Measurements from ENCODE around the gene RFXAP.
A peak's percentile ranks its signal among the peaks of the same experiment; 100 is the strongest.
"Not testable (repeated sequence)": the region's sequence is repeated elsewhere in the genome, so short reads cannot be mapped to it uniquely, and the experiment has no call there.

RFXAP gene, protein sequence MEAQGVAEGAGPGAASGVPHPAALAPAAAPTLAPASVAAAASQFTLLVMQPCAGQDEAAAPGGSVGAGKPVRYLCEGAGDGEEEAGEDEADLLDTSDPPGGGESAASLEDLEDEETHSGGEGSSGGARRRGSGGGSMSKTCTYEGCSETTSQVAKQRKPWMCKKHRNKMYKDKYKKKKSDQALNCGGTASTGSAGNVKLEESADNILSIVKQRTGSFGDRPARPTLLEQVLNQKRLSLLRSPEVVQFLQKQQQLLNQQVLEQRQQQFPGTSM

DNA sequence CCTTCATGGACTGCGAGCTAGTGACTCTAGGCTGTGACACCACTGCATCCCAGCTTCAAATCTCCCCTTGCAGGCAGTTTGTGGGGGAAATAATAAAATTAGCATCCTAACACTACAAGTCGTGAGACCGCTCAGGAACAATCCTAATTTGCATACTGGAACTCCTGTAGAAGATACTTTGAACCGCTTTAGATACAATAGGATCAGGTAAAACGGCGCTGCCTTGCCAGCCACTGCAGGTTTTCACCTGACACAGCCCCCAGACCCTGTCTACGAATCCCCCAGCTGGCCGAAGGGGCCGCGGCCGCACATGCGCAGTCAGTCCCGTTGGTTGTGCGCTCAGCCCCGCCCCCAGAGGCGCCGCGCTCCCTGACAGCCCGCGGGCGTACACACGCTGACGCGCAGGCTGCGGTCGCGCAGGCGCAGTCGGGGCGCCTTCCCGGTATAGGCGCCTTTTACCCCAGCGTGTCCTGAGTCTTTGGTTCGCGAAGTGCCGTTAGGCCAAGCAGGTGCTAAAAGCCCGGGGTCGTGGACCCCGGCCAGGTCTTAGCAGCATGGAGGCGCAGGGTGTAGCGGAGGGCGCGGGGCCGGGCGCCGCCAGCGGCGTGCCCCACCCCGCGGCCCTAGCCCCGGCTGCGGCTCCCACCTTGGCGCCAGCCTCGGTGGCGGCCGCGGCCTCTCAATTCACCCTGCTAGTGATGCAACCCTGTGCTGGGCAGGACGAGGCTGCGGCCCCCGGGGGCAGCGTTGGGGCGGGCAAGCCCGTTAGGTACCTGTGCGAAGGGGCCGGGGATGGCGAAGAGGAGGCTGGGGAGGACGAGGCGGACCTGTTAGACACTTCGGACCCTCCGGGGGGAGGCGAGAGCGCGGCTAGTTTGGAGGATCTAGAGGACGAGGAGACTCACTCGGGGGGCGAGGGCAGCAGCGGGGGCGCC, at the start of gene RFXAP:
Gene RFXAP (plus strand): TSS at position 419 of the 935 bp plus-strand sequence. CDS start 136 bp downstream, at position 555.
- in situ Hi-C loops (cut with MboI; ENCODE audit: low sequenced_read_pairs), result no loop called here
- H3K36me3 ChIP-seq (replicated peaks), result no peaks in the 10 kb centered on the region
- no peaks in the 10 kb centered on the region for H3K9me3 ChIP-seq
- DNase-seq (ENCODE audit: low spot score in 2 of 2), result peak; percentile 75 to 92
- H3K4me1 ChIP-seq, result peaks cover 28% of the 10 kb centered on the region
- H3K27me3 ChIP-seq (ENCODE audit: low read depth), result no peaks in the 10 kb centered on the region
- peak within 1 kb of the TSS; percentile 56 for H3K4me3 ChIP-seq

DNA sequence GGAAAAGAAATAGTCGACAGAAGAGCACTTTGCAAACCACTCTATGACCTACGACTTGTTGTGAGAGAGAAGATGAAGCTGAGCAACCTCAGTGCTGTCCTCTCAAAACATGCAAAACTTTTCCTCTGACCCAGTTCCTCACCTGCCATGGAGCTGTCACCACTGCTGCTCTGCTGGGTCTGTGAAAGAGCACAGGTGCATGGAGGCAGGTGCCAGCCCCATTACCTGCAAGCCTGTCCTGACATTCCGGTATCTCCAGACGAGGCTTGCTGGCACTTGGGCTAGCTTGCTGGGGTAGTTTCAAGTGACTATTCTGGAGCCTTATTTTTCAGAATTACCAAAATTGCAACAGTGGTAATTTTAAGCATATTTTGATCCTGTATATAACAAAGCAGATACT, 49.5 kb upstream of the RFXAP start:
- H3K36me3 ChIP-seq (replicated peaks), result no peaks in the 10 kb centered on the region
- no peak overlapping the region for H3K4me3 ChIP-seq
- in situ Hi-C loops (cut with MboI; ENCODE audit: low sequenced_read_pairs), result no loop called here
- DNase-seq (ENCODE audit: low spot score in 2 of 2), result no peak
- H3K4me1 ChIP-seq, result no peaks in the 10 kb centered on the region
- H3K27me3 ChIP-seq (ENCODE audit: low read depth), result no peaks in the 10 kb centered on the region; the same call in 1 of the 2 replicates
- H3K9me3 ChIP-seq, result no peaks in the 10 kb centered on the region

DNA sequence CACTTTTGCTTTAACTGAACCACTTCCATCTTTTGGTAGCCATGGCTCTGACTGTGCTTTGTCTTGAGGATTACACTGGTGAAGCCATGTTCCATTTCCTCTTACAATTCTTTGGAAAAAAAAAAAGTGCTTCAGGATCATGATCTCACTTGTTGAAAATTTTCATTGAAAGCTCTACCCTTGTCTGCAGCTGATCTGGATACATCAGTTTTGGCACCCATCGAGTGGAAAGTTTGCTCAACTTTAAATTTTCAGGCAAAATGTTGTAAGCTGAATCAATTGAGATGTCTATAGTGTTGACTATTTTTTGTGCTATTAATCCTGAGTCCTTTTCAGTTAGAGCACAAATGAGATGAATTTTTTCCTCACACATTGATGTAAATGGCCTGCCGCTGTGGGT, 48.3 kb upstream of the RFXAP start:
- Histone ChIP-seq H3K4me3 (no peak overlapping the region), H3K9me3 (no peaks in the 10 kb centered on the region), H3K4me1 (no peaks in the 10 kb centered on the region), H3K27me3 (ENCODE audit: low read depth) (no peaks in the 10 kb centered on the region; the same call in 1 of the 2 replicates), H3K36me3 (replicated peaks) (no peaks in the 10 kb centered on the region)
- no peak for DNase-seq (ENCODE audit: low spot score in 2 of 2)
- in situ Hi-C loops (cut with MboI; ENCODE audit: low sequenced_read_pairs), result no loop called here

DNA sequence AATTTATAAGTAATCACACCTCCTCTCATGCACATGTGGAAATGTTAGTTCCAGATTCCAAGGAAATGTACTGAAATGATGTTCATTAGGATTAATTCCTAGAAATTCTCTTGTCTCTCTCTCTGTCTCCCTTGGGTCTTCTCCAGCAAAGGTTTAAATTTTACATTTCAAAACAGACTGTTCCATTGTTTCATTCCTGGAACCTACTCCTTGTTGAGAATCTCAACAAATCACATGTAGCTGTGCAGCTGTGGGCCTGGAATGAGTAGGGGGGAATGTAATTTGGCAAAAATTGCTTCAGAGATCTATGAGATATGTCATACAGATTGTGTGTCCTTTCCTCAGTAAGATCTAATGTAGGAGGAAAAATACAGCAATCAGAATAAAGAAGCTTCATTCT, 46.2 kb upstream of the RFXAP start:
- Histone ChIP-seq H3K27me3 (ENCODE audit: low read depth) (no peaks in the 10 kb centered on the region; the same call in 1 of the 2 replicates), H3K4me1 (no peaks in the 10 kb centered on the region), H3K9me3 (no peaks in the 10 kb centered on the region), H3K4me3 (no peak overlapping the region), H3K36me3 (replicated peaks) (no peaks in the 10 kb centered on the region)
- in situ Hi-C loops (cut with MboI; ENCODE audit: low sequenced_read_pairs), result no loop called here
- no peak for DNase-seq (ENCODE audit: low spot score in 2 of 2)

DNA sequence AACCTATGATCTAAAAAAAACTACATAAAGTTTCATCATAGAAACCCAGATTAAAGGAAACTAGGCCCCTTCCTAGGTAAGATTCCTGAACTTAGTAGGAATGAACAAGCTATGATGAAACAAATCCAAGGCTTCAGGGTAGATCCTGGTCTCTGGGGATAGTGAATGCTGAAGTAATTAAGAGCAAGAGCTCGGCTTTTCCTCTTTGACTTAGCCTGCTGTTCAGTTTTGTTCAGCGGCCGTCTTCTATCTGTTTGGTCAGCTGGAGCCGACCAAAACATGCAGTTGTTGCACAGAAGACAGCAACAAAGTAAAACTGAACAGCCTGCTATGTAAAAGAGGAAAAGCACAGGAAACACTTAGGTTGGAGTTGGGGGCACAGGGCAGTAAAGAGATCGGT, 44.1 kb upstream of the RFXAP start:
- in situ Hi-C loops (cut with MboI; ENCODE audit: low sequenced_read_pairs), result no loop called here
- no peaks in the 10 kb centered on the region for H3K9me3 ChIP-seq
- H3K4me3 ChIP-seq, result no peak overlapping the region
- H3K27me3 ChIP-seq (ENCODE audit: low read depth), result no peaks in the 10 kb centered on the region; the same call in 1 of the 2 replicates
- H3K4me1 ChIP-seq, result no peaks in the 10 kb centered on the region
- H3K36me3 ChIP-seq (replicated peaks), result no peaks in the 10 kb centered on the region
- DNase-seq (ENCODE audit: low spot score in 2 of 2), result no peak

DNA sequence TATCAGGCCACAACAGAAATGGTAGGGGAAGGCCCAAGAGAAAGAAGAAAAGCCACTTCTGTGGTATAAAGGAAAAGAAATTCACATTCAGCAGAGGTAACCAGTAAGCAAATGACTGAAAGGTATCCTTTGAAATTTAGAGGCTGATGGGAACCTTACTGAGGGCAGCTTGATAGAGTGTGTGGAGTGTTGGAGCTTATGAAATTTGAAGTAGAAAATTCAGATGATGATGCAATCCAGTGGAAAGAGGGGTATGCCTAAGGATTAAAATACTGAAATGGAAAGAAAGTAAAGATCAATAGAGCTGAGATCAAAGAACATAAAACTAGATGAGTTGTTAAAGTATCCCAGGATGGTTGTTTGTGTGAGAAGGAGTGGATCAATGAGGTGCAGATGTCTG, 42.8 kb upstream of the RFXAP start:
- Histone ChIP-seq H3K4me1 (no peaks in the 10 kb centered on the region), H3K27me3 (ENCODE audit: low read depth) (no peaks in the 10 kb centered on the region), H3K9me3 (no peaks in the 10 kb centered on the region), H3K36me3 (replicated peaks) (no peaks in the 10 kb centered on the region), H3K4me3 (no peak overlapping the region)
- DNase-seq (ENCODE audit: low spot score in 2 of 2), result no peak
- in situ Hi-C loops (cut with MboI; ENCODE audit: low sequenced_read_pairs), result no loop called here

DNA sequence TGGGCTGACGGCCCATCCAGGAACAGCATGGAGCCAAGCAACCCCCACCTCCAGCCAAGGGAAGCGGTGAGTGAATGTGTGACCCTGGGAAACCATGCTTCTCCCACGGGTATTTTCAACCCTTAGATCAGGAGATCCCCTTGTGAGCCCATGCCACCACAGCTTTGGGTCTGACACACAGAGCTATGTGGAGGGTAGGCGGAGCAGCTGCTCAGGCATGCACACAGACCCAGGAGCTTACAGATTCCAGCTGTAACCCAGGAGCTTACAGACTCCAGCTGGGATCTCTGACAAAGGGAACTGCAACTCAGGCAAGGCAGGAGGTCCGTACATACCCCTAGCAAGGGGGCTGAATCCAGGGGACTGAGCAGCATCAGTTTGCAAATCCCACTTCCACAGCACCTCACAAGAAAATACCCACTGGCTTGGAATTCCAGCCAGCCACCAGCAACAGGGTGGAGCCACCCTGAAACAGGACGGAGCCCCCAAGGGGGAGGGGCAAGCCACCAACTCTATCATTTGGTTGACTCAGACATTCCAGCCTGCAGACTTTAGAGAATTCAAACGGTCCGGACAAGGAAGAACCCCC, 40.8 kb upstream of the RFXAP start:
- DNase-seq (ENCODE audit: low spot score in 2 of 2), result no peak
- in situ Hi-C loops (cut with MboI; ENCODE audit: low sequenced_read_pairs), result no loop called here
- H3K9me3 ChIP-seq, result no peaks in the 10 kb centered on the region
- H3K27me3 ChIP-seq (ENCODE audit: low read depth), result peaks cover 4% of the 10 kb centered on the region; the same call in 1 of the 2 replicates
- no peaks in the 10 kb centered on the region for H3K4me1 ChIP-seq
- H3K36me3 ChIP-seq (replicated peaks), result no peaks in the 10 kb centered on the region
- no peak overlapping the region for H3K4me3 ChIP-seq

DNA sequence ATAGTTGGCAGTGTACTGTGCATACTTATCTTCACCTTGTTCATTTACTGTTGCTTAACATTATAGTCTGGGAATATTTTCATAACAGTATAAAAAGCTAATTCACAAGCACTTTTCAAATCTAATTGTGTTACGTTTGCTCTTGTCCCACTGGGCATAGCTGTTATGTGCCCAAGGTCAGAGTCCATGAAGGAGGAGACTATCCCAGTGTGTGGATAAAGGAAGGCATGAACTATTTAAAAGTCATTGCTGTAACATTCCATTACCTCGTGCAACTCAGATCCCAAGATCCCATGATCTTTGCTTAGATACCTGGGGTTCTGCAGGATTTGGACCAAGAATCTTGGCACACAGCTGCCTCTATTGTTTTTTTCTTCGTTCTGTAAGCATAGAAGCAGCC, 35.1 kb upstream of the RFXAP start:
- H3K4me3 ChIP-seq, result no peak overlapping the region
- H3K27me3 ChIP-seq (ENCODE audit: low read depth), result peaks cover 4% of the 10 kb centered on the region; the same call in 1 of the 2 replicates
- no peaks in the 10 kb centered on the region for H3K4me1 ChIP-seq
- no peaks in the 10 kb centered on the region for H3K9me3 ChIP-seq
- no peaks in the 10 kb centered on the region for H3K36me3 ChIP-seq (replicated peaks)
- no peak for DNase-seq (ENCODE audit: low spot score in 2 of 2)
- in situ Hi-C loops (cut with MboI; ENCODE audit: low sequenced_read_pairs), result no loop called here

DNA sequence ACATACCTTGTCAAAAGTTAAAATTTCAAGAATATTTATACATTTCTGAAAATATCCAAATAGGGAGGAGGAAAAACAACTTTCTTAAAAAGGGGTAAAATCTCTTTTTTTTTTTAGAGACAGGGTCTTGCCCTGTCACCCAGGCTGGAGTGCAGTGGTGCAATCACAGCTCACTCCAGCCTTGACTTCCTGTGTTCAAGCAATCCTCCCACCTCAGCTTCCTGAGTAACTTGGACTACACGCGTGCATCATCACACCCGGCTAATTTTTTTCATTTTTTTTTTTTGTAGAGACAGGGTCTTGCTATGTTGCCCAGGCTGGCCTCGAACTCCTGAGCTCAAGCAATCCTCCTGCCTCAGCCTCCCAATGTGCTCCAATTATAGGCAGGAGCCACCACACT, 32.8 kb upstream of the RFXAP start:
- H3K4me1 ChIP-seq; DNase-seq (ENCODE audit: low spot score in 2 of 2); H3K27me3 ChIP-seq (ENCODE audit: low read depth); H3K4me3 ChIP-seq; H3K9me3 ChIP-seq; in situ Hi-C loops (cut with MboI; ENCODE audit: low sequenced_read_pairs); H3K36me3 ChIP-seq (replicated peaks): not testable (repeated sequence)

DNA sequence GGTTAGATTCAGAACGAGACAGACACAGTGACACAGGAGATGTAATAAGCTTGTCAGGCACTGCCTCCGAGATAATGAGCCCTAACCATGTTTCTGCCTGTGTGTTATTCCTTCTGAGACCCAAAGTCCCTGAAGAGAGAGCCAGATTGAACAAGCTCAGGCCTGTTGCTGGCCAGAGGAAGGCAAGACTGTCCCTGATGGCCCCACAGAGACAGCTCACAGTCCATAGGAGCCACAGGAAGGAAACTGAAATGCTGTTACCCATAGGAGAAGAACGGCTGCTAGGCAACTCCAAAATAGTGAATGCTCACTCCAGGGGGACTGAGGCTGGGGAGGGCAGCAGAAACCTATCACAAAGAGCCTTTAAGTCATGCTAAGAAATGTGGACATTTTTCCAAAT, 31.8 kb upstream of the RFXAP start:
- H3K36me3 ChIP-seq (replicated peaks), result no peaks in the 10 kb centered on the region
- in situ Hi-C loops (cut with MboI; ENCODE audit: low sequenced_read_pairs), result no loop called here
- H3K4me3 ChIP-seq, result no peak overlapping the region
- no peaks in the 10 kb centered on the region for H3K4me1 ChIP-seq
- DNase-seq (ENCODE audit: low spot score in 2 of 2), result no peak
- H3K27me3 ChIP-seq (ENCODE audit: low read depth), result peaks cover 4% of the 10 kb centered on the region; the same call in 1 of the 2 replicates
- H3K9me3 ChIP-seq, result no peaks in the 10 kb centered on the region

DNA sequence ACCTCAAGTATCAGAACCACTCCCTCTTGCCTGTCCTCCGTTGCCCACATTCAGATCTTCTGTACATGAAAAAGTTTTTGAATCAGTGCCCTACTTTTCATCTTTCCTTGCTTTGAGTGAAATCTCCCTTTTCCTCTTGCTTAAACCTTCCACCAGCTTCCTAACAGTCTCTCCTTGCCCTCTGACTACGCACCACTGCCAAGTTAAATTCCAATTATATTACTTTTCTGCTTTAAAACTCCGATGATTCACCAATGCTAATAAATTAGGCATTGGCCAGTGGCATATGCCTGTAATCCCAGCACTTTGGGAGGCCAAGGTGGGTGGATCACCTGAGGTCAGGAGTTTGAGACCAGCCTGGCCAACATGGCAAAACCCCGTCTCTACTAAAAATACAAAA, 30.7 kb upstream of the RFXAP start:
- H3K4me1 ChIP-seq, result no peaks in the 10 kb centered on the region
- 0 out of 2 replicates have a peak, but pooled peaks cover under 1% of the 10 kb centered on the region for H3K27me3 ChIP-seq (ENCODE audit: low read depth)
- H3K36me3 ChIP-seq (replicated peaks), result no peaks in the 10 kb centered on the region
- no peaks in the 10 kb centered on the region for H3K9me3 ChIP-seq
- DNase-seq (ENCODE audit: low spot score in 2 of 2), result no peak
- no peak overlapping the region for H3K4me3 ChIP-seq
- in situ Hi-C loops (cut with MboI; ENCODE audit: low sequenced_read_pairs), result no loop called here

DNA sequence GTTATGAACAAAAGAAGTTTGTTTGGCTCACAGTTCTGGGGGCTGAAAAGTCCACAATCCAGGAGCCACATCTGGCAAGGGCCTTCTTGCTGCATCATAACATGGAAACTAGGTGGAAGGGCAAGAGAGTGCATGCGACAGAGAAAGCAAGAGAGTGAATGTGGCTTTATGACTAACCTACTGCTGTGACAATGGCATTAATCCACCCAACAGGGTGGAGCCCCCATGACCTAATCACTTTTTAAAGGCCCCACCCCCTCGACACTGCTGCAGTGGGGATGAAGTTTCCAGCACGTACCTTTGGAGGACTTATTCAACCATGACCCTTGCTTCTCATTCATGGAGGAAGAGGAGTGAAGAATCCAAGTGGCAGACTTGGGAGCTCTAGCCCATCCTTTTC, 30.0 kb upstream of the RFXAP start:
- H3K27me3 ChIP-seq (ENCODE audit: low read depth), result 0 out of 2 replicates have a peak, but pooled peaks cover 3% of the 10 kb centered on the region
- no peaks in the 10 kb centered on the region for H3K36me3 ChIP-seq (replicated peaks)
- H3K4me3 ChIP-seq, result no peak overlapping the region
- DNase-seq (ENCODE audit: low spot score in 2 of 2), result no peak
- in situ Hi-C loops (cut with MboI; ENCODE audit: low sequenced_read_pairs), result no loop called here
- no peaks in the 10 kb centered on the region for H3K4me1 ChIP-seq
- no peaks in the 10 kb centered on the region for H3K9me3 ChIP-seq

DNA sequence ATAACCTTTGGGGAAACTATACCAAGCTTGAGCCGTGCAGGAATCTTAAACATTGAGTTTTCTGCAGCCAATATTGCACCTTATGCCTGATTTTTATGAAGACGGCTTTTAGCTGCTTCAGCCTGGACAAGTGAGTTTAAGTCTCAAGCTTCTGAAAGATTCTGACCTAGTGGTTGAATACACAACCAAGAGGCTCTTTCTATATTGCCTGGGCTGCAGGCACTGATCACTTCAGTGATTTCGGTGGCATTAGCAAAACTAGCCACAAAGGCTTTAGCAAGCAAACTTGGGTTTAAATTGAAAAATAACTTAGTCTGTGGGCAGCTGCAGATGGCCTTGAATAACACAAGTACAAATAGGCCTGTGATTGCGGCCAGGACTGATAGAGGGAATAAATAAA, 29.3 kb upstream of the RFXAP start:
- no peaks in the 10 kb centered on the region for H3K9me3 ChIP-seq
- no peak for DNase-seq (ENCODE audit: low spot score in 2 of 2)
- in situ Hi-C loops (cut with MboI; ENCODE audit: low sequenced_read_pairs), result no loop called here
- no peak overlapping the region for H3K4me3 ChIP-seq
- no peaks in the 10 kb centered on the region for H3K36me3 ChIP-seq (replicated peaks)
- 0 out of 2 replicates have a peak, but pooled peaks cover 3% of the 10 kb centered on the region for H3K27me3 ChIP-seq (ENCODE audit: low read depth)
- no peaks in the 10 kb centered on the region for H3K4me1 ChIP-seq

DNA sequence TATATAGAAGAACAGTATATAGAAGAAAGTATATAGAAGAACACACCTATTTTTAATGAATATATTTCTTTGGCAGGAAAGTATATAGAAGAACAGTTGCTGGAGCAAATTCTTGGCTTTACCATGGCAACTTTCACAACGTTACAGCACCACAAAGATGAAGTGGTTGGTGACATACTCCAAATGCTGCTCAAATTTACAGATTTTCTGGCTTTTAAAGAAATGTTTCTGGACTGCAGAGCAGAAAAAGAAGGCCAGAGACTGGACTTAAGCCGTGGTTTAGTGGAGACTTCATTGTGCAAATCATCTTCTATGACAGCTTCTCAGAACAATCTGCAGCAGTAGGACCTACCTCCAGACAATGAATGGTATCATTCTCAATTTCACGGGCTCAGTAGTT, 24.3 kb upstream of the RFXAP start:
- Histone ChIP-seq H3K36me3 (replicated peaks) (no peaks in the 10 kb centered on the region), H3K4me1 (no peaks in the 10 kb centered on the region), H3K9me3 (no peaks in the 10 kb centered on the region), H3K27me3 (ENCODE audit: low read depth) (peaks cover 6% of the 10 kb centered on the region), H3K4me3 (no peak overlapping the region)
- no peak for DNase-seq (ENCODE audit: low spot score in 2 of 2)
- in situ Hi-C loops (cut with MboI; ENCODE audit: low sequenced_read_pairs), result no loop called here

All from HAP-1 (cell line).